ACHN (cell line): ENCODE measurements around the gene TP53I13.

ENCODE experiments used
- DNase-seq: peaks from one replicate; pipeline ENCODE4 v3.0.0-alpha.2; 2015
- in situ Hi-C: cut with HindIII; loops from 2 replicates; pipeline ENCODE4 v1.10.0; 2017; ENCODE audit warnings: low sequenced_read_pairs, low pct_ligation_motif_present, low pct_unique_long_range_greater_than_20kb

Gene TP53I13

DNA sequence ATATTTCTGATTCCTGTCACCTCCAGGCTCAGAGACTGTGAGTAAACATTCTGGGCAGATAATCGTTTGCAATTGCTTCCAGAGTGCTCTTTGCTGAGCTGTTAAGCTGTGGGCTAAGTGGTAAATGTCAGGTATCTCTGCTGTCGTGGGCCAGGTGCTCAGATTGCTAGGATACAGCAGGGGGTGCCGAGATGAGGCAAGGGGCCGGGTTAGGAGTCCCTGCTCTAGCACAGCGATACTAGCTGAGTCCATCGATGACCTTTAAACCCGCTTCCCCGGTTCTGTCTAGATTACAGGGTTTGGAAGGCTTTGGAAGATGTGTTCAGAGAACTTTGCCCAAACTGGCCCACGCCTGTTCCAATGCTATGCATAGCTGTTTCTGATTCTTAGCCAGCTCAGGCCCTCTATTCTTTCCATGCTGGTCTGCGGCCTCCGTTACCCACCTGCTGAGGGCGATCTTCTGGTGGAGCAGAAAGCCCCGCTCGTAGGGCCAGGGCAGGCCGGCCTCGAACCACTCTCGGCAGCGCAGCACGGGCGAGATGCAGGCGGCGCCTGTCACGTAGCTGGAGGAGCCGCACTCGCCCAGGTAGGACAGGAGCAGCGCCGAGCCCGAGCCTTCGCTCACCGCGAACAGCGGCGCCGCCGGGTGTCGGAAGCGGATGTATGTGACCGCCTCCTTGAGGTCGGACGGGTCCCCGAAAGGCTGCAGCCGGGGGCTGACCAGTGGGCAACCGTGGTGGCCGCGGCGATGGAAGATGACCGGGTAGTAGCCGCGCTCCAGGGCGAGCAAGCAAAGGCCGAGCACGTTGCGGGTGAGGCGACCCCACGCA lies 2.6 kb upstream of the TP53I13 start:
- in situ Hi-C loops = no loop called here
- no peak for DNase-seq

DNA sequence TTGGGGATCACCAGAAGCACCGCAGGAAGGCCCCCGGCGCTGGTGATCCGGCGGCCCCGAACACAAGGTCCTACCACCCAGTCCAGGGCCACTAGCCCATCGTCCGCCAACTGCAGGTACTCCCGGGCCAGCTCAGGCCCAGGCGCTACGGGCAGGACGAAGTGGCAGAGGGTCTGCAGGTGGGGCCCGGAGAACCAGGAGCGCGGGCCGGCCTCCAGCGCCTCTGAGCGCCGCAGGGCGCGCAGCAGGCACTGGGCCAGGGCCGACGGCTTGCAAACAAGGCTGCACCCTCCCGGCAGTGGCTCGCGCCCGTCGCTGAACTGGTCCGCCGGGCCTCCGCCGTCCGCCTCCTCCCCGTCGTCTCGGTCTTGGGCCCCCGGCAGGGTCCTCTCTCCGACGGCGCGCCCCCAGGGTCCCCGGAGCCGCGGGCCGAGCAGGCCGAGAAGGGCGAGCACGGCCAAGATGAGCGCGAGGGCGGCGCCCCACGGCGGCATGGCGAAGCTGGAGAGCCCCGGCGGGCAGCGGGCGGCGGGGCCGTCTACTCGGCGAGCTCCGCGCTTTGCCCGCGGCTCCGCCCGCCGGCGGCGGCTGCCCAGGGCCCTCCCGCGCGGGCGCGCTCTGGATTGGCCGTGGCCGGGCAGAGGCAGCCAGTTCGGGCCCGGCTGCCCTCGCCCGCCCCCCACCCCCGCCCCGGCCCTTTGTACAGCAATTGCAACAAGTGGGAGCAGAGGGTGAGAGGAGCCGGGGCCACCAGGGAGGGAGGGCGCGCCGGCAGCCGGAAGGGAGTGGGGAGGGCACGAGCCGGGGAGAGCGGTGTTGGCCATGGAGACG lies 1.8 kb upstream of the TP53I13 start, which contains the start of gene ABHD15:
Gene ABHD15 (minus strand): TSS at position 565 of the 831 bp plus-strand sequence. CDS start 71 bp downstream, at position 494.
- in situ Hi-C loops = no loop called here
- peak; percentile 88 for DNase-seq

DNA sequence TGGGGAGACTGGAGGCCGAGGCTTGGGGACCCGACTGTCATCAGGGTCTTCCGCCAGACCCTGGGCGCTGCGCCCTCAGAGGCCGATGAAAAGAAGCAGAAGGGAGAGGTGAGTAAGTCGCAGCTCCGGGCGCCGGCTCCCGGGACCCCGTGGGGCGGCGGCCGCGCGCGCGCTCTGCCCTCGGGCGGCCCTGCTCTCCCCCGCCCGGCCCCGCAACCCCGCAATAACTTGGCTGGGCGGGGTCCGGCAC lies 1.3 kb upstream of the TP53I13 start:
- DNase-seq = peak; percentile 48
- in situ Hi-C loops = no loop called here

DNA sequence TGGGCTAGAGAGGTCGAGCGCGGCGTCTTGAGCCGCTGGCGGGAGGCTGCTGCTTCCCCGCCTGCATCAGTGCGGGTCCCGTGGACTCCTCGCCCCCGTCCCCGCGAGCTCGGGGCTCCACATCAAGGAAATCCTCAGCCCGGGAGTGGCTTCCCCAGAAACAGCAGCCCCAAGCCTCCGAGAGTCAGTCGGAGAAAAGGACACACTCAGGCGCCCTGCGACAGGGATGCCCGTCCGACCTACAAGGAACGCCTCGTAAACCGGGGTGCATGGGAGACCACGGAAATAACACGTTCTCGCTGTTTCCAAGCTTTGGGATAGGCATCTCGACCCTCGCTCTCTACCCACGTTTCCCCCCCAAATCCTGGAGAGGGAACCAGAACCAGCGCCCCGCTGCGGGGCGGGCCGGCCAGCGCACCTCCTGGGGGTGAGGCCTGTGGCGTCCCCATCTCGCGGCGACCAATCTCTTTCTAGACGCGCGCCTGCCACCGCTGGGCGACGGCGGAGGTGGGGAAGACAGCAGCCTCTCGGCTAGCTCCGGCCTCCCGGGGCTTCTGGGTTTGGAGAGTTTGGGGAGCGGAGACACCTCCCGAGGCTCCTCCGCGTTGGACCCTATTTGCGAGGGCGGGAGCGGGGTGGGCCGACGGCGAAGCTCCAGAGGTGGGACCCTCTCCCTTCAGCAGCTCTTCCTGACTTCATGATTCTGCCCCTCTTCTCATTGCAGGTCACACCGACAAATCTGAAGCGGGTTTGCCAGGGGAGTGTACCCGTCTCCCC lies 759 bp upstream of the TP53I13 start:
- peak; percentile 69 for DNase-seq
- in situ Hi-C loops = no loop called here

DNA sequence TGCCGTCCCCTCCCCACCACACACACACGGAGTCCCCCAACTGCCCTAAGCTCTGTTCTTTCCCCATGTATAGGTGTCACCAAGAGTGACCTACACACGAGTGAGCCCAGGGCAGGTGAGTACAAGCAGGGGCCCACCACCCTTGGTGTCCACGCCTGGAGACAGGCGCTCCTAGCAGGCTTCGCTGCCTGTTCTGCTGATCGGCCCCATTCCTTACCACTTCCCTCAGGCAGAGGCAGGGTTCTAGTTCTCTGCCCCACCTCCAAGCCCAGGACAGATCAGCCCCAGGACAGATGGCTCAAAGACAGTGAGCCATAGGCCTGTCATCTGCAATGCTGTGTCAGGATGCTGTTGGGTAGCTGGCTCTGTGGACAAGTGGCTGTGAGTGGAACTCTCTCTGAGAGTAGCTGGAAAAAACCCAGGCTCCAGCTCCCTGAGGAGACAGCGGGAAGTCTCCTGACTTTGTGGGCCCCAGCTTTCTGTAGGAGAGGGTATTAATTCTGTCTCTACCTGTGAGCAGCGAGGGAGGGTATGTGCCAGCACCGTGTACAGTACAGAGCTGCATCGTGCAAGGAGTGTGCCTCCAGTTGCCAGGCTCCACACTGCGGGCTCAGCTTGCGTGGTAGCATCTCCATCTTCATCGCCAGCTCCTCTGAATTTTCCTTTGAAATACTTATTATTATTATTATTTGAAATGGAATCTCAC lies 897 bp downstream of the TP53I13 start:
- DNase-seq = no peak
- in situ Hi-C loops = no loop called here

DNA sequence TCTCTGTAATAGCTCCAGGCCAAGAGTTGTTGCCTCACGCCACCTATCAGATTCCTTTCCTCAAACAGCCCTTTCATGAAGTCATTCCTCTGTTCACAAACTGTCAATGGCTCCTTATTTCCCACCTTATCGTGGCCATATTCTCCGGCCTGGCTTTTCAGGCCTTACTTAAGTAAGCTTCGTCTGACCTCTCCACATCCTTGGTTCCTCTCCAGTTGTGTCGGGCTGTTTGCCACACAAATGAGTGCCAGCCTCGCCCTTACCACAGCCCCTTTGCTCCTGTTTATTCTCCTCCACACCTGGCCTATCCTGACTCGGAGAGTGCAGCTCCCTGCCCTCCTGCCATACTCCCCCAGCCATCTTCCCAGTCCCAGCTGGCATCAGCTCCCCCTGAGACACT lies 2.0 kb downstream of the TP53I13 start:
- in situ Hi-C loops = no loop called here
- no peak for DNase-seq

DNA sequence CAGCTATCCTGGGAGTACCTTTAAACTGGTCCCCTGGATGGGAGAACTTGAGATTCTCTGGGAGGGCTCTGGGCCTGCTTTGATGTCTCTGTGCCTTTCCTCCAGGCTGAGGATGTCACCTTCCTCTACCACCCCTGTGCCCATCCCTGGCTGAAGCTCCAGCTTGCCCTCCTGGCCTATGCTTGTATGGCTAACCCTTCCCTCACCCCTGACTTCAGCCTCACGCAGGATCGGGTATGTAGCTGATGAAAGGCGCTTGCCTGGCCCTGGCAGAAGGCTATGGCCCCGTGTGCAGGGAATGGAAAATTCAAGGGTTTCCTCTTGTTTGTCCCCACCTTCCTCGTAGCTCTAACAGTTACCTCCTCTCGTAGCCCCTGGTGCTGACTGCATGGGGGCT lies 3.0 kb downstream of the TP53I13 start:
- in situ Hi-C loops = no loop called here
- DNase-seq = no peak

DNA sequence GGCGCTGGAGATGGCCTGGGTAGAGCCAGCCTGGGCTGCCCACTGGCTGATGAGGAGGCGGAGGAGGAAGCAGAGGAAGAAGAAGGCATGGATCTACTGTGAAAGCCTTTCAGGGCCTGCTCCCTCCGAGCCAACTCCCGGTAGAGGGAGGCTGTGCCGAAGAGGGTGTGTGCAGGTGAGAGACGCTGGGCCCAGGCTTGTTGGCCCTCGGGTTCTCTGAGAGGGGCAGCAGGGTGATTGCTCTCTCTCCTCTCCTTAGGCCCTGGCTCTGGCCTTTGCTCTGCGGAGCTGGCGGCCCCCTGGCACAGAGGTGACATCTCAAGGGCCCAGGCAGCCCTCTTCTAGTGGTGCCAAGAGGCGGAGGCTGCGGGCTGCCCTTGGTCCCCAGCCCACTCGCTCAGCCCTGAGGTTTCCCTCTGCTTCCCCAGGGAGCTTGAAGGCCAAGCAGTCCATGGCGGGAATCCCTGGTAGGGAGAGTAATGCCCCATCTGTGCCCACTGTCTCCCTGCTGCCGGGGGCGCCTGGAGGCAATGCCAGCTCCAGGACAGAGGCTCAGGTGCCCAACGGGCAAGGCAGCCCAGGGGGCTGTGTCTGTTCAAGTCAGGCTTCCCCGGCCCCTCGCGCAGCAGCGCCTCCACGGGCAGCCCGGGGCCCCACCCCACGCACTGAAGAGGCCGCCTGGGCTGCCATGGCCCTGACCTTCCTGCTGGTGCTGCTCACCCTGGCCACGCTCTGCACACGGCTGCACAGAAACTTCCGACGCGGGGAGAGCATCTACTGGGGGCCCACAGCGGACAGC lies 3.6 kb downstream of the TP53I13 start:
- in situ Hi-C loops = no loop called here
- no peak for DNase-seq

DNA sequence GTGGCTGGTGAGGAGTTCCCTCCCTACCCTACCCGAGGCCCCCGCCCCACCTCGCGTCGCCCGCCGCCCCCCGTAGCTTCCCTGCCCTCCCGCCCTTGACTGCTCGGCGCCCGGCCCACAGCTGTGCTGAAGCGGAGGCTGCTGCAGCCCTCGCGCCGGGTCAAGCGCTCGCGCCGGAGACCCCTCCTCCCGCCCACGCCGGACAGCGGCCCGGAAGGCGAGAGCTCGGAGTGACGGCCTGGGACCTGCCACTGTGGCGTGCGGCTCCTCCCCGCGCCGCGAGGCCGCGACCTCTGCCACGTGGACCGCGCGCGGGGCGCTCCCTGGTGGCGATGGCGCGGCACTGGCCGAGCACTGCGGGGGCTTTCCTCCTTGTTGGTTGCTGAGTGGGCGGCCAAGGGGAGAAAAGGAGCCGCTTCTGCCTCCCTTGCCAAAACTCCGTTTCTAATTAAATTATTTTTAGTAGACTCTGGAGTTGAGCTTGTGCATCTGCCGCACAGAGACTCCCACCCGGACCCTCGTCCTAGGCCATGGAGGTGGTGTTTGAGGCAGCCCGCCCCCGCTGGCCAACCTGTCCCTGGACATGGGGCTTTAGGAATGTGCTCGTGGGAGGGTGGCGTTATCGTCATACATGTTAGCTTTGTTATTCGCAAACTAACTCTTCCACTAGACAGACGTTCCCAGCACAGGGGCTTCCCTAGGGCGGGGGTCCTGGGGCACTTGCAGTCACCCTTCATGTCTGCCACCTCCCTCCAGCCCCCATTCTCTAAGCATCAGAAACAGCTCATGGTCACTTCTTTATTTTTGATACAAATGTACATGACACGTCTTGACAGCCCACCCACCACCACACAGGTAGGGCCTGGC lies 4.4 kb downstream of the TP53I13 start:
- in situ Hi-C loops = no loop called here

DNA sequence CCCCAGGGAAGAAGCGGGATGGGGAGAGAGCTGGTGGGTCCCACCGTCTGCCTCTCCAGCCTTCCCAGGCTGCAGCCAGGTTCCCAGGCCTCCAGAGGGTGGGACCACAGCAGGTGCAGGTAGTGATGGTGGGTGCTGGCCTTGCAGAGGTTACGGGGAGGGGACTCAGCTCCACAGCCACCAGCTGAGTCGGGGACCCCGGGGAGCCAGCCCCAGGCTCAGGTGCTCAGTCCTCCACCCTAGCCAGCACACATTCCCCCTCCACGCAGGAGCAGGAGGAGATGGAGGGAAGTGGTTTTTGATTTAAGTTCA lies 5.0 kb downstream of the TP53I13 start:
- DNase-seq = no peak
- in situ Hi-C loops = no loop called here

More for the DNA sequence above, 4.4 kb downstream of the TP53I13 start:
- no peak for DNase-seq

DNA sequence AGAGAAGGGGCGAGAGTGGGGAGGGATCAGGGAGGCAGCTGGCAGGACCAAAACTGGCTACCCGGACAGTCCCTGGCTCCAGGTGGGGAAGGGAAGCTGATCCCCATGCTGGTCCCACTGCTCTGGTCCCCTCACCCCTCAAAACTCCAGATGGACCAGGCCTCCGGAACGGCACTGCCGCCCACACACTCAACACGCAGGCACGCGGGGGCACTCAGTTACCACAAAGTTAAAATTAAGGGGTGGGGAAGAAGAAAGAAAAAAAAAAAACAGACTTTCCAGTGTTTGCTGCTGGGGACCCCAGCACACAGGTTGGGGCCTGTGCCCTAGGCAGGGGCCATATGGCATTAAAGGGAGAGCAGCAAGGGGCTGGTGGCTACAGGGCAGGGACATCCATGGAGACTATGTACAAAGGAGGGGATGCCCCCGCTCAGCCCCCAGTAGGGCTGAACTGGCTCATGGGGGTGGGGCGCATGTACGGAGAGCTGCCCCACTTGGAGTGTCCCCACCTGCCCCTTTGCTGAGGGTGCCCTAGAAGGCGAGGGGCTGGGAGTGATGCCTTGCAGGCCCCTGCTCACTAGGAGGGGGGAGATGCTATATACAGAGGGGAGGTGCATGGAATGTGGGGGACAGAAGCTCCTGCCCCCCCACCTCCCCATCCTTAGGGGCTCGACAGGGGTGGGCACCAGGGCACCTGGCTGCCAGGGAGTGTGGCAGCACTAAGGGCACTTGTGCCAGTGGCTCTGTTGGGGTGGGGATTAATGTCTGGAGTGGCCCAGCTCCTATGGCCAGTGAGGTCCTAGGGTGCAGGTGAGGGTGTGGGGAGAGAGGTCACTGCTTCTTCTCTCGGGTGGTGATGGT lies 5.6 kb downstream of the TP53I13 start:
- in situ Hi-C loops = no loop called here
- no peak for DNase-seq

DNA sequence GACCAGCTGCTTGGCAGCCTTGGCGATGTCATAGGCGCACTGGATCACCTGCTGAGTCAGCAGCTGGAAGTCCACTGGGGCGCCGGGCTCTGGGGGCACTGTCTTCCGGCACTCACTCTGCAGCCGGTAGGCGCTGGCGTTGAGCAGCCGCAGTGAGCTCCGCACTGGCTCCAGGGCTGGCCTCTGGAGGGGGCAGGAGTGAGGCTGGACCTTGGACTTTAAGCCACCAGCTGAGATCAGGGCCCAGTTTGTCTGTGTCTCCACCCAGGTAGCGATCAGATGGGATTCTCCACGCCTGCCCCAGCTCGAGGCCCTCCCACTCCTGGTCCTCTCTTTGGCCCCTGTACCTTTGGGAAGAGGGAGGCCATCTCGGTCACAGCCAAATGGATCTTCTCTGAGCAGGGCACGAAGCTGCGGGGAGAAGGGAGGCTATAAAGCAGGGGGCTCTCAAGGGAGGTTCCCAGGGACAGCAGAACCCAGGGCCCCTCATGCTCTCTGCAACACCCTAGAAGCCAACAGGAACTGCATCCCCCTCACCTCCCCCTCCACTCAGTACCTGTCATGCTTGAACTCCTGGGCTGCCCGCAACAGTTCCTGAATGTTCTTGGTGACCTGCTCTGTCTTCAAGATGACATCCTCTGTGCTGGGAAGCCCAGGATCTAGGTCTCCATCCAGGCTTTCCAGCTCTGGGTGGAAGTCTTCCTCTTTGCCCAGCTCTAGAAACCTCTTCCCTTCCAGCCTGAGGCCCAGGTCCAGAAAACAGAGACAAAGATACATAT lies 6.4 kb downstream of the TP53I13 start:
- in situ Hi-C loops = no loop called here
- no peak for DNase-seq

DNA sequence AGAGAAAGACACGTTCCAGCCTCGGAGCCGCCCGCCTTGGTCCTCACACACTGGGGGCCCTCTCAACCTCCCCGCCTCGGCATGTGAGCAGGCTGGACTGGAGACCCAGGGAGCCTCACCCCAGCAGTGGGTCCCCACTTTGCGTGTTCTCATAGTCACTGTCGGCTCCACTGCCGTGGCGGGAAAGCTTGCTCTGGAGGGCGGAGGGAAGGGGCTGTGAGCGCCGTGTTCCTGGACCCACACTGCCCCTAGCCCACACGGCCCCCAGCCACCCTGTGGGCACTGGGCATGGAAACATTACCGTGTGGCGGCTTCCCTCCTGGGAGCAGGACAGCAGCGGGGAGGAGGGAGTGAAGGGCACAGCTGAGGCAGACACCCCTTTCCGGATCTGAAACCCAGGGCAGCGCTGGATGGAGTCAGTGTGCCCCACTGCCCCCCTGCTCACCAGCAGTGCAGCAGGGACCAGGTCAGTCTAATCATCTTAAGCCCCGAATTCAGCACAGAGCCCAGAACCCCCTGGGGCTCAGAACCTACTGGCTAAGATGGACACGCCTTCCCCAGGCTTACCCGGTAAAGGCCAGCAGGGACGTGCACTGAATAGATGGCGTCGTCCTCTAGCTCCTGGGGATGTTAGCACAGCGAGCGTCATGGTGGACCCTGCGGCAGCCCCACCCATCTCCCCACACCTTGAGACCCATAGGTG lies 7.2 kb downstream of the TP53I13 start:
- no peak for DNase-seq
- in situ Hi-C loops = no loop called here

DNA sequence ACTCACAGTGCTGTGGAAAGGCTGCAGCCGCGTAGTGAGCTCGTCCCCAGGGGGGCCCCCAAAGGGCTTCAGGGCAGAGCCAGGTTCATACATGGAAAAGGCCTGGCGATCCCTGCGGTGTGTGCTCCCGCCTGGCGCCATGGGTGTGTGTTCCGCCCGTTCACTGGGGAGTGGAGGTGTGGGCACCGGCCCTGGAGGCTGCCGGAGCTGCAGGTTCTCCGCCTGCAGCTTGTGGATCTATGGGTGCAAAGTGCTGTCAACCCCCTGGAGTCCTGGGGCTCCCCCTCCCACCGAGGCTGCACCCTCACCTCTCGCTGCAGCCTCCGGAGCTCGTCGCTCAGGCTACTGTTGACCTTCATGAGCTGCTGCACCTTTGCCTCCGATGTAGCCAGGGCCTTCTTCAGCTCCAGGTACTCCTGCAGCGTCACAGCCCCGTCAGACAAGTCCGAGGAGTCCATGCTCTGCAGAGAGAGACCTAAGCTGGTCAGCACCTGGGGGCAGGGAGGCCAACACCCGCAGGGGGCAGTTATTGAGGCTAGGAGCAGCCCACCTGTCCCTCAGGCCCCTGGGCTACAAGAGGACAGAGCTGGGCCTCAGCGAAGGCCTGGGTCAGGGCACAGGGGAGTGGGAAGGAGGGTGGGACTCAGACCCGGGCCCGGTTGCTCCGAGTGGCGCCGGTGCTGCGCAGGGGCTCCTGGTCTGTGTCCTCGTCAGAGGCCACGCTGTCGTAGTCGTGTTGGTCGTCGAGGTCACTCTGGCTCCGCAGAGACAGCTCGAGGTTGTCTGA lies 7.9 kb downstream of the TP53I13 start:
- DNase-seq = no peak
- in situ Hi-C loops = no loop called here

DNA sequence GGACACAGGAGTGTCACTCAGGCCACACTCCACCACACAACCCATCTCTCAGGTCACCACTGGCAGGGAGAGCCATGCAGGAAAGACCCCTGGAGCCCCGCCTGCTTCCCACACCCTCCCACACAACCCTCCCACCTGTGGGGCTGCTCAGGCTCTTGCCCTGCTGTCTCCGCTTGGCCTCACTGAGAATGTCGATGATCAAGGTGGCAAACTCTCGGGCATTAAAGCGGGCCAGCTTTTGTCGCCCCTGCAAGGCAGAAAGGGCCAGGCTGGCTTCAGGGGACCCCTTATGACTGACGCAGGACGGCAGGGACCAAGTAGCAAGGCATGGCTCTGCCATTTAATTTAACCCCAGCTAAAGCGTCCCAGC lies 8.5 kb downstream of the TP53I13 start:
- no peak for DNase-seq
- in situ Hi-C loops = no loop called here
